Gastroesophageal sphincter (tissue), 4 donors: Measurements from ENCODE around the gene KIF1A. TPM values are rescaled to one million over a fixed set of nuclear protein-coding genes. Genes with fewer than 3 reads are reported as not detected.
A peak's percentile ranks its signal among the peaks of the same experiment; 100 is the strongest.

Experiments used
- ATAC-seq: fragments of 150-250 bp; one replicate; pipeline ENCODE4 v1.9.1; 2016; ENCODE audit warnings: mild to moderate bottlenecking, moderate library complexity
- H3K27ac ChIP-seq, 4 donors: fragments of 200-600 bp; sonication (generic) in 3 of 4; 1 replicate in 3 of 4; 2 replicates in 1 of 4; pipeline ENCODE4 v1.5.1; 2016 to 2019
- H3K27me3 ChIP-seq: fragments of 200-600 bp; sonication (generic); one replicate; pipeline ENCODE4 v1.5.1; 2019
- H3K36me3 ChIP-seq, 2 donors: fragments of 200-600 bp; sonication (generic); one replicate each; pipeline ENCODE4 v1.5.1; 2019; ENCODE audit warnings: control low read depth in 1 of 2
- H3K4me1 ChIP-seq, 3 donors: fragments of 200-600 bp; sonication (generic); 1 replicate in 2 of 3; 2 replicates in 1 of 3; pipeline ENCODE4 v1.5.1; 2016 to 2019; ENCODE audit warnings: control low read depth in 2 of 3
- H3K4me3 ChIP-seq, 2 donors: fragments of 200-600 bp; sonication (generic); one replicate each; pipeline ENCODE4 v1.5.1; 2019; ENCODE audit warnings: mild to moderate bottlenecking in 1 of 2, moderate library complexity in 1 of 2
- H3K9me3 ChIP-seq, 3 donors: fragments of 200-600 bp; sonication (generic); one replicate each; pipeline ENCODE4 v1.5.1; 2017 to 2019; ENCODE audit warnings: control low read depth in 2 of 3
- EP300 ChIP-seq: sonication (generic); formaldehyde crosslinking; IDR thresholded peaks from one replicate; pipeline ENCODE4 v1.6.1; 2017; ENCODE audit warnings: antibody characterized with exemption, mild to moderate bottlenecking
- POLR2A ChIP-seq, 2 donors: fragments of 450-650 bp; IDR thresholded peaks; one replicate each; pipeline ENCODE4 v1.6.1; 2017; ENCODE audit warnings: antibody characterized with exemption in 2 of 2, mild to moderate bottlenecking in 2 of 2, moderate library complexity in 1 of 2
- POLR2AphosphoS5 ChIP-seq: sonication (generic); formaldehyde crosslinking; IDR thresholded peaks from one replicate; pipeline ENCODE4 v1.6.1; 2017; ENCODE audit warnings: antibody characterized with exemption
- WGBS, 2 donors: methylation state at CpG; one replicate each; pipeline ENCODE4 v1.1.5; 2018; ENCODE audit warnings: low coverage in 1 of 2; 5-methylcytosine and 5-hydroxymethylcytosine counted together
- total RNA-seq, 4 donors: library from RNA; depleted of rRNA; stranded (reverse); fragments of >200 nt; gene quantifications; one replicate each; pipeline ENCODE4 v1.1.0, GENCODE V29; 2016
- TF ChIP-seq, protein P1 (sequence below), 4 experiments: fragments of 200-600 bp in 2 of 4; fragments of 450-650 bp in 2 of 4; sonication (generic) in 1 of 4; IDR thresholded peaks; one replicate each; pipeline ENCODE4 v1.5.1; 2017 to 2019; ENCODE audit warnings: antibody characterized with exemption in 4 of 4, mild to moderate bottlenecking in 2 of 4, moderate library complexity in 2 of 4

The KIF1A gene
- total RNA-seq, 4 donors from 2014 or later = 0.62 to 2.3 (median 1.6) TPM

DNA sequence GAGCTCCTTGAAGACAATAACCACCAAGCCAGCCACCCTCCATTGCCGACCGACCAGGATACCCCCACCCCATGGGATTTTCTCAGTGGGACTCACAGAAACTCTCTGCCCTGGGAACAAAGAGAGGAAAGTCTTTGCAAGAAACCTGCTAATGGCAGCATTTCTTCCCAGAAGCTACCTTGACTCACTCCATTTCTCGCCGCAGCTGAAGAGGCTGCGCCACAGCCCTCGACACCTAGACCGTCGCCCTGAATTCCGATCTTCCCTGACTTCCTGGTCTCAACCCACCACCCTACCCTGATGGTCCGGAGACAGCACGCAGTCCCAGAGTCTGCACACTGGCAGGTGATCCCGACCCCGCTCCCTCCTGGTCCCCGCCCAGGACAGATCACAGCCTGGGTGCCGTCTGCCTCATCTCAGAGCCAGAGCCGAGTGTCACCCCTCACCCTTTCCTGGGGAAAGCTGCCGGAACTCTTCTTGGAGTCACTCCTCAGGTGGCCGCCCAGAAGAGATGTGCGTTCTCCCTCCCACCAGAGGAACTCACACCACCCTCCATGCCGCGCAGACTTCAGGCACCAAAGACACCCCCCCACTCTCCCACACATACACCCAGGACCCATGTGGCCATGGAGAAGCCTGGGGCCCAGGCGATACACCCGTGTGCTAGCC, 103.8 kb downstream of the KIF1A start:
- WGBS, 2 donors = 70 to 93% methylated on average over 2 to 16 of the region's 23 CpGs
- no peak for TF ChIP-seq EP300
- TF ChIP-seq POLR2AphosphoS5 = no peak
- TF ChIP-seq POLR2A (IDR thresholded peaks at IDR 0.05) = no peak
- TF ChIP-seq, protein P1, sequence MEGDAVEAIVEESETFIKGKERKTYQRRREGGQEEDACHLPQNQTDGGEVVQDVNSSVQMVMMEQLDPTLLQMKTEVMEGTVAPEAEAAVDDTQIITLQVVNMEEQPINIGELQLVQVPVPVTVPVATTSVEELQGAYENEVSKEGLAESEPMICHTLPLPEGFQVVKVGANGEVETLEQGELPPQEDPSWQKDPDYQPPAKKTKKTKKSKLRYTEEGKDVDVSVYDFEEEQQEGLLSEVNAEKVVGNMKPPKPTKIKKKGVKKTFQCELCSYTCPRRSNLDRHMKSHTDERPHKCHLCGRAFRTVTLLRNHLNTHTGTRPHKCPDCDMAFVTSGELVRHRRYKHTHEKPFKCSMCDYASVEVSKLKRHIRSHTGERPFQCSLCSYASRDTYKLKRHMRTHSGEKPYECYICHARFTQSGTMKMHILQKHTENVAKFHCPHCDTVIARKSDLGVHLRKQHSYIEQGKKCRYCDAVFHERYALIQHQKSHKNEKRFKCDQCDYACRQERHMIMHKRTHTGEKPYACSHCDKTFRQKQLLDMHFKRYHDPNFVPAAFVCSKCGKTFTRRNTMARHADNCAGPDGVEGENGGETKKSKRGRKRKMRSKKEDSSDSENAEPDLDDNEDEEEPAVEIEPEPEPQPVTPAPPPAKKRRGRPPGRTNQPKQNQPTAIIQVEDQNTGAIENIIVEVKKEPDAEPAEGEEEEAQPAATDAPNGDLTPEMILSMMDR (IDR thresholded peaks at IDR 0.05) = no peak

DNA sequence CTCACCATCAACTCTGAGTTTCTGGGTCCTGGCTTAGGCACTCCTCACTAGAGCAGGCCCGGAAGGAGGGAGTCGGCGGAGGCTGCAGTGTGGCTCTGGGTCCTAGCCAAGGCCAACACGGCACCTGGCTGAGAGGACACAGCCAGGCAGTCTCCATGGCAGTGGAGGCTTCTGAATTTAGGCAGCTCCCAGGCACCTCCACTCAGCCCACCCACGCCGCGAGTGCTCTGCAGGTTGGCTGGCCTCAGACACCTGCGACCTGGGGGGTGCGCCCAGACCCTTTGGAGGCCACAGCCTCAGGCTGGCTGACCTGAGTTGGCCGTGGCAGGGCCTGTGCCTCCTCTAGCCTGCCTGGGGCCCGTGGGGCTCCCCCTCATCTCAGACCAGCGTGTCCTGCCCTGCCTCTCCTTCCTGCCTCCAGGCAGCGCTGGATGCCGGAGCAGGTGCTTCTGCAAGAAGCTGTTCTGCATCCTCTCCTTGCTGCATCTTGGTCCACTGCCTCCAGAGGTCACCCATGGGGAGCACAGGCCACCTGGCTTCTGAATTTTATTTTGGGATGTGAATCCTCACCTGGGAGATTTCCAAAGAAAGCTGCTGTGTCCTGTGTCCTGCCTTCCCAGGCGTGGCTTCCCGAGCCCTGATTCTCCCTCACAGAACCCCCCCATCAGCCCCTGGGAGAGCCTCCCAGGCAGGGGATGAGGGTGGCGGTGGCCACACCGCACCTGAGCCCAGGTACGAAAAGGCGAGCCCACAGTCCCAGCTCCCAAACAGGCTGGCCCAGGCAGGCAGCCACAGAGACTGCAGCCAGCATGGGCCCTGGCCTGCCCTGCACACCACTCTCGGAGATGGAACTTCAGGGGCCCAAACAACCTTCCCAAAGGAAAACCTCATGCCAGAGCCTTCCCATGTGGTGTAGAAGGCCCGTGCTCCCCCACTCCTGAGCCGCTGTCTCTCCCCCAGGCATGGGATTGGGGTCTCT, 105.0 kb downstream of the KIF1A start:
- Histone ChIP-seq H3K9me3 (no peaks in the 10 kb centered on the region), H3K27ac (no peak overlapping the region), H3K4me3 (no peak overlapping the region), H3K36me3 (no peaks in the 10 kb centered on the region), H3K27me3 (peaks cover 45% of the 10 kb centered on the region), H3K4me1 (no peaks in the 10 kb centered on the region)
- TF ChIP-seq, protein P1 (IDR thresholded peaks at IDR 0.05) = no peak
- TF ChIP-seq POLR2A (IDR thresholded peaks at IDR 0.05) = no peak
- TF ChIP-seq POLR2AphosphoS5 = no peak
- no peak for TF ChIP-seq EP300
- WGBS, 2 donors = 100% methylated on average over 2 of the region's 23 CpGs; no CpG with 5 or more reads in 1 of the 2 donors
- ATAC-seq = no peak

More for the DNA sequence above, 103.8 kb downstream of the KIF1A start:
- no peaks in the 10 kb centered on the region for H3K9me3 ChIP-seq
- no peaks in the 10 kb centered on the region for H3K36me3 ChIP-seq
- no peak overlapping the region for H3K4me3 ChIP-seq
- no peaks in the 10 kb centered on the region for H3K4me1 ChIP-seq
- H3K27me3 ChIP-seq = peaks cover 41% of the 10 kb centered on the region
- H3K27ac ChIP-seq = no peak overlapping the region
- ATAC-seq = no peak

DNA sequence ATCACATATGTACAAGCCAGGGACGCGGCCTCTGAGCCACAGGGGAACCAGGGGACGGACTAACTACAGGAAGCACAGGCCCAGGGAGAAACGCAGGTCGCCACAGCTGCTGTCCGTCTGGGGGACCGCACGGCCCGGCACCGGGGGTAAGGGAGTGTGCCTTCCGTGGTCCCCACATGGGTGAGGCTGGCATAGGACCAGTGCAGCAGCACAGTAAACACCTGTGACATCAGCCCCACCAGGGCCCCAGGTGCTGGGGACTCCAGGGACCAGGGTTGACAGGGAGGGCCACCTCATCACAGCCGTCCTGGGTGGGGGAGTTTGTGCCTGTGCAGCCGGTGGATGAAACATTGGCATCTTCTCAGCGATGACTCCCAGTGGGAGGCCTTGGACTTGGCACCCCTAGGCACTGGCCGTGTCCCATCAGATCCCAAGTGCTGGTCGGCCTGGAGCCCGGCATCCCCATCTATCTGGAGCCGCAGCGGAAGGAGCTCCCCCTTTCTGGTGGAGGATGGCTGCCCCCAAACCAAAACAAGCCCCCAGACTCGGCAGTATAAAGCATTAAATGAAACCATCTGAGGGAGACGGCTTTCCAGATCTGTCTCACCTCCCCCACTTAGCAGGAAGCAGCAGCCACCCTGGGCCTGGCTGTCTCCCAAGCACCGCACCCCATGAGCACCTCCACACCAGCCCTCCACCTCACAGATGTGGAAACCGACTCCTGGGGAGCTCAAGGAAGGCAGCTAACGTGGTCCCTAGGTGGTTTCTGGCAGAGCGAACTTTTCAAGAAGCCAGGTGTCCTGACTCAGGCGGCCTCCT, 105.9 kb downstream of the KIF1A start:
- WGBS, 2 donors = 50 to 67% methylated on average over 1 to 2 of the region's 26 CpGs
- peaks cover 45% of the 10 kb centered on the region for H3K27me3 ChIP-seq
- no peak overlapping the region for H3K4me3 ChIP-seq
- H3K36me3 ChIP-seq = no peaks in the 10 kb centered on the region
- no peaks in the 10 kb centered on the region for H3K9me3 ChIP-seq
- no peak for ATAC-seq
- H3K27ac ChIP-seq = no peak overlapping the region
- H3K4me1 ChIP-seq = no peaks in the 10 kb centered on the region
- TF ChIP-seq POLR2AphosphoS5 = no peak
- TF ChIP-seq, protein P1 (IDR thresholded peaks at IDR 0.05) = no peak
- TF ChIP-seq EP300 = no peak
- TF ChIP-seq POLR2A (IDR thresholded peaks at IDR 0.05) = no peak

DNA sequence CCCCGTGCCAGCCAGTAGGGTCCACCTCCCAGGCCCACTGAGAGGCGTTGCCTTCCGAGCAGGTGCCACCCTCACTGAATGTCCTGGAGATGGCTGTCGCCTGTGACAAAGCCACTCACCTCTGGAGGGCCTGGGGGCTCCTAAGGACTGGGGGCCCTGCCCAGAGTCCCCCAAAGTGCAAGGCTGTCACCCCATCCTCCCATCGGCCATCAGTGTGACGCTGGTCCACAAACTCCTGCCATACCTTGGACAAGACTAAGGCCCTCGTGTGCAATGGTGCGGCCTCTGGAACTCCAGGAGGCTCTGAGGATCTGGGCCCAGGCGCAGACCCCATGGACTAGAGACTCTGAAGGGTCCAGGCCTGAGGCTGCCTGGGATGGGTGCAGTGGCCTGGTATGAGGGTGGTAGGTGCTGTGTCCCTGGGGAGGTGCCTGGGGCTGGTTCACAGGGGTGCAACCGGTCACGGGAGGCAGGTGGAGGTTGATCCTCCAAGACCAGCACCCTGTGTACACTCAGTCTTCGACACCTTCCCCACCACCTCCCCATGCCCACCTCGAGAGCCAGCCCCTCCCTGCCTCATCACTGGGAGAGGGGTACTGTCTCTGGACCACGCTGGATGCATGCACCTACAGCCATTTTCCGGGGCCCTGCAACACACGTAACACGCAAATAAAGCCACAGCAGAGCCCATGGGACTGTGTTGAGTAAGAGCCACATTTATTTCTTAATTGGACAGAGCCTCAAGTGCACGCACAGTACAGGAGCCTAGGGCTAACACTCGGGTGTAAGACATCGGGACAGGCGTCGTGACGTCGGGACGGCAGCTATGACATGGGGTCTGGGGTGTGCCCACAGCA, 106.7 kb downstream of the KIF1A start:
- Histone ChIP-seq H3K27ac (no peak overlapping the region), H3K36me3 (no peaks in the 10 kb centered on the region), H3K9me3 (no peaks in the 10 kb centered on the region), H3K4me3 (no peak overlapping the region), H3K4me1 (no peaks in the 10 kb centered on the region), H3K27me3 (peaks cover 39% of the 10 kb centered on the region)
- ATAC-seq = peak; percentile 8
- TF ChIP-seq, protein P1 (IDR thresholded peaks at IDR 0.05) = no peak
- no peak for TF ChIP-seq POLR2AphosphoS5
- no peak for TF ChIP-seq POLR2A (IDR thresholded peaks at IDR 0.05)
- no peak for TF ChIP-seq EP300
- 84 to 100% methylated on average over 2 to 6 of the region's 25 CpGs for WGBS, 2 donors
